RCC 7860 (cell line): ENCODE measurements around the gene RASA2.
A peak's percentile ranks its signal among the peaks of the same experiment; 100 is the strongest.
"Not testable (repeated sequence)": the region's sequence is repeated elsewhere in the genome, so short reads cannot be mapped to it uniquely, and the experiment has no call there.

Experiments used
- DNase-seq: peaks from one replicate; pipeline ENCODE4 v3.0.0-alpha.2; 2015; ENCODE audit warnings: low spot score
- FAIRE-seq: peaks from 2 replicates; lab custom pipeline; 2012; peaks lifted over from hg19 to GRCh38; lab: Jason Lieb, UNC

RASA2 gene

DNA sequence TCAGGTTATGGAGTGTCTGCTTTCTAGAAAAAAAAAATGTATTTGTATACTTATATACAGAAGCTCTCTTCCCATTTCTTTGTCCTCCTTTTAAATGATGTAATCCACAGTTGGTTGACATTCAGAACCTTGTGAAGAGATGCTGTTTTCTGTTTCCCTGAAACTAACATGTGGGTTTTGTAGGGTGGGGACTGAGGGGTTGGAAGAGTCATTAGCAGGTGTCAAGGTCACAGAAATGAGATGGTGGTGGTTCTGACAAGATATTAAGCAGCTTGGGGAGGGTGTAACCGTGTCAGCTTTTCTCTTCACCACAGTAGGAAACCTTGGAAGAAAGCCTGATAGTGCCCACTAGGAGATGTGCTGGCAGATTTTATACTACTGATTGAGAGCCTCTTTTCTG lies 2.4 kb downstream of the RASA2 start:
- no peak for DNase-seq
- FAIRE-seq, result no peak

DNA sequence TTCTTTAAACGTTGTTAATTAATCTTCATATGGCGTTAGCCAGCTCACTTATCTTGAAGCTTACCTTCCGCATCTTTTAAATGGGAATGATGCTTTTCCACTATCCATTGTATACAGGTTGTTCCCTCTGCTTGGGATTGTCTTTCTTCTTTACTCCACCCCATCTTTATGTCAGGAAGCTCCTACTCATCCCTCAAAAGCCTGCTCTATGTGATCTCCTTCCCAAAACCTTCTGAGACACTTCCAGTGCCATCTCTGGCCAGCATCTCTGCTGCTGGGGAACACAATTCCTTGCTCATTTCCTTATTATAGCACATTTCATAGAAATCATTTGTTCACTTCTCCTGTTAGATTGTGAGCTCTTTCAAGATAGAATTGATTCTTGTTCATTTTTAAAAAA lies 4.3 kb downstream of the RASA2 start:
- DNase-seq (no peak), FAIRE-seq (no peak)

DNA sequence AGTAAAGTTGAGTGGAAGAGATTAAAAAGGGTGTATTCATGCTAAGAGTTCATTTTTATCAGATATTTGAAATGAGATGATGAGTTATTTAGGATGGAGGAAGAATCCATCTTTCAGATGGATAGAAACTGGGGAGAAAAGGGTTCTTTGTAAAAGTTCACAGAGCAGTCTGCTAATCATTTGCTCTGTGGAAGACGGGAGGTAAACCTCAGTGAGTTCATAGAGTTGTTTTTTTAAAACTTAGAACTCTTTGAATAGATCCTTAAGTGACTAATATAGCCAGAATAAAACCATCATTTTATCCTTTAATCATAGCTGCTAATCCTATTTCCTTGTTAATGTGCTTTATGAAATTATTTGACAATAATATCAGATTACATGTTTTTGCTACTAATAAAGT lies 5.1 kb downstream of the RASA2 start:
- FAIRE-seq (no peak), DNase-seq (no peak)

DNA sequence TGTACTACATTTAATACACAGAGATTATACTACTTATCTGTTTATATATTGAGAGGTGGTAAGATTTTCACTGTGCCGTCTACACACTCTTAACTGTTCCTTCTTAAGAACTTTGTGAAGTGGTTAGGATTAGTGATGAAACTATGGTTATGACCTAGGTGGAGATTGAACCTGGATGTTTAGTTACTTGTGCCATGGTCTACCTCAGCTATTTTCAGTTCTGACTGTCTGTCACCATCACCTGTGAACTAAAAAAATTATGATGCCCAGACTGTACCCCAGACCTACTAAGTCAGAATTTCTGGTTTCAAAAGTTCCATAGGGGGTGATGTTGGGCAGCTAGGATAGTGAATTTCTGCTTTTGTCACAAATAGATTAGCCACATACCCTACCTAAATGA lies 6.4 kb downstream of the RASA2 start:
- FAIRE-seq, result no peak
- no peak for DNase-seq

DNA sequence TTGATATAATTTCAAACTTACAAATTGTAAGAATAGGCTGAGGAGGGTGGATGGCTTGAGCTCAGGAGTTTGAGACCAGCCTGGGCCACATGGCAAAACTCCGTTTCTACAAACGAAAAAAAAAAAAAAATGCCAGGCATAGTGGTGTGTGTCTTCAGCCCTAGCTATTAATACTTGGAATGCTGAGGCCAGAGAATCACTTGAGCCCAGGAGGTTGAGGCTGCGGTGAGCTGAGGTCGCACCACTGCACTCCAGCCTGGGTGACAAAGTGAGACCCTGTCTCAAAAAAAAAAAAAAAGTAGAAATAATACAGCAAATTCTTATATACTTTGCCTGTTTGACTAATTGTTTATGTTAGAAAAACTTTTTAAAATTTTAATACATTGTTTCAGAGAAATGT lies 10.8 kb downstream of the RASA2 start:
- not testable (repeated sequence) for FAIRE-seq, DNase-seq

DNA sequence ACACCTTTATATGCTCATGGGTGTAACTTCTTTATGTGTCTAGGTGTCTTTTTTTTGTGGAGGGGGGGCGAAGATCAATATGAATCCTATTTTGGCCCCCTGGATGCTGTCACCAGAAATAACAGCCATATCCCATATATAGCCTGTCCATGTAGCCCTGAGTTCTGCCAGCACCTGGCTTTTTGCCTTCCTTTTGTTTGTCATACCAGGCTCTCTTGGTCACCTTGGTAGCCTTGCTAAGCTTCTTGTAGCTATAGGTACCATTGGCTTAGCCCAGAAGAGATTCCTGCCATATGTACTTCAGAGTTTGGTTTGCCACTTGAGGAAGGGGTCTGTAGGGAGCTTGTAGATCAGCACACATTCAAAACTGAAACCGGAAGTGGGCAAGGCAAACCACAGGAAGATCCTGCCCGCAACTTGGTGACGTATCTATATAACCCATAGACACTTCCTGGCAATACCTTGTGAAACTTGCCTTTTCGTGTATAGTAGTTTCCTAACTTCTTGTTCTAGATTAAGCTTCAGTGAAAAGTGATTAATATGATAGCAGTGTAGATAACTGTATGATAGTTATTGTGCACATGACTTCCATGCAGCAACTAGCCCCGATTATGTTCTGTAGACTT lies 11.9 kb downstream of the RASA2 start:
- FAIRE-seq, result no peak
- no peak for DNase-seq

DNA sequence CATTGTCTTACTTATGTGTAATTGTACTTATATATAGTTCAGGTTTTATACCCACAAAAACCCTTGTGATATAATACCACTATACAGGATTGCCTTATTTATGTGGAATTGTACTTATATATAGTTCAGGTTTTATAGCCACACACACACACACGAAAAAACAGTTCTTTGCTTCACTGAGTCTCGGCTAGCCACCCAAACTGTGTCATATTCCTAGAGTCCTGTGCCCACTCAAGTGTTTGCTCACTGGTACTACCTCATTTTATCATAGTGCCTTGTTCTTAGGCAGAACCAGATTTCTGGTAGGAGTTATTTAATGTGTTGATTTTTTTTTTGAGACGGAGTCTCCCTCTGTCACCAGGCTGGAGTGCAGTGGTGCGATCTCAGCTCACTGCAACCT lies 12.5 kb downstream of the RASA2 start:
- DNase-seq (no peak), FAIRE-seq (no peak)

DNA sequence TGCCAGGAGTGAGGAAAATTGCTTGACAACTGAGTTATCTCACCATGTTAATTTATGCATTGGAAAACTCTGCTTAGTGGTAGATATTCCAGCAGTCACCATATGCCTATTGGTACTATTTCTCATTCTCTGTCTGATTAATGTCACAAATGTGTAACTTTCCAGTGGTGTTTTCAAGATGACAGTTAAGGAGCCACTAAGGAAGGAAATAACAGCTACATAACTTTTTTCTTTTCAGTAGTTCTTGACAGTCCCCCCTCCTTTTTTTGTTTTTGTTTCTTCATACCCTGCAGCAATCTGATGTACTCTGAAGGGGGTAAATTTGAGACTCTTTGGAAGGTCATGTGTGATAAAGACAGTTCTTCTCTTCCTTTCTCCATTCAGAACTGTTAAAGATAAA lies 13.1 kb downstream of the RASA2 start:
- DNase-seq (no peak), FAIRE-seq (no peak)

DNA sequence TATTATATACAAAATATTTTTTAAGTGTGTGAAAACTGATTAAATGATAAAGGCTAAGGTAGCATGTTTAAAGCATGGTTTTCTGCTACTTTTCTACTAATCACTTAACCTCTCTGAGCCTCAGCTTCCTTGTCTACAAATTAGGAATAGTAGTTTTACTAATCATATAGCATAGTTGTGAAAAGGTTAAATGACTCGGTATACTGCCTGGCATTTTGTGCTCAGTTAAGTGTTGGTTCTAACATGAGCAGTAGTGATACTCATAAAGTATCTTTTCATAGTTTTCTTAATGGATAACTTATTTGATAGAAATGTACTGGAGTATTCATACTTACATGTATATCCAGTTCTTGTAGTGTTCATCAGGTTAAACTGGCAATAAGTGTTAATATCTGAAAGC lies 13.6 kb downstream of the RASA2 start:
- no peak for DNase-seq
- no peak for FAIRE-seq

DNA sequence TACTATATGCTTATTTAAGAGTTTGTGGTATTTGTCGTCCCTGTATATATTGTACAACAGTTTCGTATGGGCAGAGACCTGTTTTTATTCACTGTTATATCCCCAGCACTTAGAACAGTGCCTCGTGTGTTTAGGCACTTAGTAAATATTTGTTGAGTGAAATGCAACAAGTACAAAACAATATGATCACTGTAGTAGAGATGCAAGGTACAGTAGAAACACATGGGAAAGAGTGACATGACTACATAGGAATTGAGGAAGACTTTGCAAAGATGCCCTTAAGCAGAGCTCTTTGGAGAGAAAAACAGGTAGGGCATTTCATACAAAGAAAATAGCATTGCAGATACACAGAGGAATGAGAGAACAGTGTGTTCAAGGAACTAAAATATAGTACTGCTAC lies 18.3 kb downstream of the RASA2 start:
- DNase-seq, result no peak
- no peak for FAIRE-seq

DNA sequence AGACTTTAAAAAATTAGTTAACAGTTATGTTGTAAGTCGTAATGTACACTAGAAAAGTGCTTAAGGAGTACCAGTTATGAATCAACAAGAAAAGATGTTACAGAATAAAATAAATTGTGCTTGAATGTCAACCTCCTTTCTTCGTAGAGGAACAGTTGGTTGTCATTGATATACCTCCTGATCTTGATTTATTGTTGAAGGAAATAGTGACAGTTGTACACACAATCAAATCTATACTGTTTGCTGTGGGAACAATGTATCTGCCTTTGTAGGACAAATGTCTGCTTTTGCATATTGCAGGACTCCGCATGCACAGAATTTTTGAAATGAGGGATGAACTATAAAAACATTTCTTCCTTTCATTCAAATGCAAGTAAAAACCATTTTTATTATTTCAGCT lies 19.2 kb downstream of the RASA2 start:
- DNase-seq (no peak), FAIRE-seq (no peak)

DNA sequence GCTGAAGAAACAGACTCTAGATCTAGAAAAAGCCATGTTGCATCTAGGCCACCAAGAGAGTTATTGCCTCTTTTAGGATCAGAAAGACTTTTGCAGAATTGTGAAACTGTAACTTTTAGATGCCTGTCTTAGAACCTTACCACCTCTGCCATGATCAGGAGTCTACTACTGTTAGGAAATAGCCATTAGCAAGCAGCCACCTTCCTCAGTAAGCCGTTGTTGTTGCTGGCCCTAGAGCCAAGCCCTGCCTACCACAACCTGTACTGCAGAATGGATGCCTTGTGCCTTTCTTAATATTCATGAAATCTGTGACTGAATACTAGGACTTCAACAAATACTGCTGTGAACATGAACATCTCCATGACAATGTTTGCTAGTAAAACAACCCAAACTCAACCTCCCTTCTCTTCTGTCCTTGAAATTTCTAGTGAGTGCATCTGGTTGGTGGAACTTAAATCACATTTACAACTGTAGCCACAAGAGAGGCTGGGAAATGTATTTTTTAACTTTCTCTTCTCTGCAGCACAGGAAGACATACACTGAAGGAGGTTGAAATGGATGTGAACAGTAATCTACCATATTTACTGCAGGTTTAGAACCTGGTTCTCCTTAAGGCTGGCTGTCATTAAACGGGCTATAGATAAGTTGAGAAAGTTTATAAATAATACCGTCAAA lies 20.7 kb downstream of the RASA2 start:
- DNase-seq (no peak), FAIRE-seq (no peak)

DNA sequence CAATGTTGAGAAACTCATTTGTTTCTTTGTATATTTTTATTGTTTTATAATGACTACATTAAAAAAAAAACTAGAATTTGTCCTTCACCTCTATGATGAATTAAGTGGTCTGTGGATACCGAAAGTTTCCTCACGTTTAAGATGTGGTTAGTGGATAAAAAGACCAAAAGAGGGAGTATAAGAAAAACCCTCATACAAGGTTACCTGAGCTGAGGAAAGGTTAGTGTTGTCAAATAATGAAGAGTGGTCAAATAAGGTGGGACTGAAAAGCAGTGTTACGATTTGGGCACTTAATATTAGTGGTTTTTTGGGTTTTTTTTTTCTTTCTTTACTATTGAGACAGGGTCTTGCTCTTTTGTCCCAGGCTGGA lies 21.2 kb downstream of the RASA2 start:
- DNase-seq (no peak), FAIRE-seq (no peak)

DNA sequence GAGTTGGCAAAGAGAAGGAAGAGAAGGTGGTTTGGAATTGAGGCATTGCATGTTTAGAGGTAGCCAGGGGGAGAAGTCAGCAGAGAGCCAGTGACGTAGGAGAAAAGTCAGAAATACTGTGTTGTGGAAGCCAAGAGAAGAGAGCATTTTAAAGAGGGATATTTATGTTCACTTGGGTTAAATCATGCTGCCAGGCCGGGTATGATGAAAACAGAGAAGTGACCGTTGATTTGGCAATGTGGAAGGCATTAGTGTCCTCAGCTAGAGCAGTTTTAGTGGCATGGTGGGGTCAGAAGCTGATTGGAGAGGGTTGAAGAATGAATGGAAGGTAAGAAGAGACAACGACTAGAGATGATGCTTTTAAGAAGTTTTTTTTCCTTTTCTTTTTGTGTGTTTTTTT lies 24.5 kb downstream of the RASA2 start:
- FAIRE-seq, result no peak
- no peak for DNase-seq

DNA sequence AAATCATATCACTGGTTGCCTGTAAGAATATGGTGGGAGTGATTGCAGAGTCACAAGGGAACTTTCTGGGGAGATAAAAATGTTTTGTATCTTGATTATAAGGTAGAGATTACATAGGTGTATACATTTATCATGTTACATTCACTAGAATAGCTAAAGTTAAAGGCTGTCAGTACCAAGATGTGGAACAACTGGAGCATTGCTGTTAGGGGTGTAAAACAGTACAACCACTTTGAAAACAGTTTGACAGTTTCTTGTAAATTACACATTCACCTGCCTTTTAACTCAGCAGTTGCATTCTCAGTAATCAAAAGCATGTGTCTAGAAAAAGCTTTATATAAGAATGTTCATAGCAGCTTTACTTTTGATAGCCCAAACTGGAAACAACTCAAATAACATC lies 27.6 kb downstream of the RASA2 start:
- DNase-seq (no peak), FAIRE-seq (no peak)

DNA sequence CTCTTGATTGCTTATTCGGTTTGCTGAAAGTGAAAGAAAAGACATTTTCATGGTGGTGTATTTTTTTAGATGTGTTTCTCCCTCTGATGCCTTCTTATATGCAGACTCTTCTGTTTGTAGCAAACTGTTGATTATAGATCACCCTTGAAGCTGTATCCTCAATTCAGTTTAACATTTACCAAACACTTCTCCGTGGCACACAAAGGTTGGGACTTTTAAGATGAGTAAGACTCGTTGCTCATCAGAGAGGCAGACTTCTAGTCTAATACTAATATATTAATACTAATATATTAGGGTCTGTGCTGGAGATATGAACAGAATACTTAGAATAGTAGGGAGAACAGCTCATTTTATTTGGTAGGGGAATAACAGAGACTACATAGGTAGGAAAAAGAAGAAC lies 32.8 kb downstream of the RASA2 start:
- FAIRE-seq (no peak), DNase-seq (no peak)

DNA sequence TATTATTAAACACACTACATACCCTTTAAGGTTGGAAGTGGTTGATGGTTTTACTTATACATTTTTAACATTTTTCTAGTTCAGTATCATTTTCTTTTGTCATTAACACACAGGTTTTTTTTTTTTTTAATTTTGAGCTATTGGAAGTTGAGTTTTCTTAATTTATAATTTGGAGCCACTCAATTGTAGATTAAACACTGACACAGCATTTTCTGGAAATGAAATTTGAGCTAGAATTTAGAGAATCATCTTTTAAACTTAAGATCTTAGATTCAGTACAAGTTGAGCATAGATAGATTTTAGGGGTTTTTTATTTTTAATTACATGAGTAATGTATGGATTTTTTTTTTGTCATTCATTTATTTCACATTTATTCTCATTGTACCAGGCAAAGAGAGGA lies 35.0 kb downstream of the RASA2 start:
- FAIRE-seq, result peak; percentile 22
- no peak for DNase-seq

DNA sequence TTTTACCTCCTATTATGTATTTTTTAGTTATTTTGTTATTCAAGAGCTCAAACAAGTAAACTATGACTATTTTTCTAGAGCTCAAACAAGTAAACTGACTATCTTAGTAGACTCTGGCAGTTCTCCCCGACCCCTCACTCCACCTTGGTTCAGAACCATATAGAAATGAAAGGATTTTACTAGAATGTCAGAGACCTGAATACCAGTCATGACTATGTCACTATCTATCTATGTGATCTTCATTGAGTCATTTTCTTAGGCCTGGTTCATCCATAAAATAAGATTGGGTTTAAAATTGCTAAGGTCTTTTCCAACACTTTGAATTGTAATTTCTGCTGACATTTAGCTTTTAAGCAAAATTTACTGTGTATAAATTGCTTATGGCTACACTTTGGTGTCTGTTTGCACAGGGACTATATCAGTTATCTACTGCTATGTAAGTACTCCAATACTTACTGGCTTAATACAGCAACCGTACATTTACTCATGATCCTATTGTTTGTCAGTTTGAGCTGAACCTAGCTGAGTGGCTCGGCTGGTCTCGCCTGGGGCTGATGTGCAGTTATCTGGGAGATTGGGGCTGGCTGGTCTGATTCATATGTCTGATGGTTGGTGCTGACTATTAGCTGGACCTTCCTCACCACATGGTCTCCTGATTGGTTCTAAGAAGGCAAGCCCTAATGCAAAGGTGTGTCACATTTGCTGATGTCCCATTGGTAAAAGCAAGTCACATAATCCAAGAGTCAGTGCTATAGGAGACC lies 37.0 kb downstream of the RASA2 start:
- DNase-seq (no peak), FAIRE-seq (no peak)

DNA sequence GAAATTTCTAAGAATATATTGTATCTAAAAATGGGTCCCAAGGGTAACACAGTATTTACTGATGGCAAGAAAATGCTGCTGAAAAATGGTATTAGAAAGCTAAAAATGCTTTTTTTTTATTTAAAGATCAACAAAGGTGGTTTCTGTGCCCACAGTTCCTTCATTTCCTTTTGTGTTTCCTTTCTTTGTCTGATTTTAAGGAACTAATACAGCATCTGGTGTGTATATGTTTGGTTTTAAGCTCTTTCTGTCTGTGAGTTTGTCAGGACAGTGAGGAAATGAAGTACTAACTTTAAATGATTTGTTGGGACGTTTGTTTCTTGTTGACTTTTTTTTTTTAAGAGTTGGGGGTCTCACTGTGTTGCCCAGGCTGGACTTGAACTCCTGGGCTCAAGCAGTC lies 38.2 kb downstream of the RASA2 start:
- no peak for FAIRE-seq
- DNase-seq, result no peak

DNA sequence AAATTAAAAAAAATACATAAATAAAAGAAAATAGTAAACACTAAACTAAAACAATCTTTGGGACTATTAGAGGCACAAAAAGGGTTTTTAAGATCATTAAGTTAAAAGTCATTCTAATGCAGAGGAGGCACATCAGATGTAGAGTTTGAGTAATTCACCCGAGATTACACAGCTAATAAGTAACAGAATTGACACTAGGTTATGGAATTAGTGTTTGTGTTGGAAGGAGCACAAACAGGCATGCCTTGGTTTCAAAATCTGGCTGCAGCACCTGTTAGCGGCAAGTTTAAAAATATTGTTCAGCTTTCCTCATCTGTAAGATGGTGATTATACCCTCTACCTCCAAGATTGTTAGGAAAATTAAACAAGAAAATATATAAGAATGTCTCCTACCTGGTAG lies 39.0 kb downstream of the RASA2 start:
- no peak for DNase-seq
- FAIRE-seq, result no peak

DNA sequence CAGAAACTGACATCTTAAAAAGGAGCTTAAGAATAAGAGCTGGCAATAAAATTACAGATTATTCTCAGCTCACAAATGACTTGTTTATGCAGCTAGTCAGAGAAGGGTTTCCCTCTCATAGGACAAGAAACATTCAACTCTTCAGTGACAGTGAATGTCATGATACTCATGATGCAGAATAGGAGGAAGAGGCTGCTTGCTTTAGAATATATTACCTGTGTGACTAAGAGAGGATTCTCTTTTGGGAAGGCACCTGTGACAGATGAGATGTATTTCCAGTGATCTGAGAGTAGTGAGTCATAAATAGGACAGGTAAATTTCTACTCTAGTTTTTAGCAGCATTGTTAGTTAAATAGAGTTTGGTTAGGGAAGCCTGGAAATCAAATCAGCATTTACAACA lies 39.9 kb downstream of the RASA2 start:
- FAIRE-seq (no peak), DNase-seq (no peak)

DNA sequence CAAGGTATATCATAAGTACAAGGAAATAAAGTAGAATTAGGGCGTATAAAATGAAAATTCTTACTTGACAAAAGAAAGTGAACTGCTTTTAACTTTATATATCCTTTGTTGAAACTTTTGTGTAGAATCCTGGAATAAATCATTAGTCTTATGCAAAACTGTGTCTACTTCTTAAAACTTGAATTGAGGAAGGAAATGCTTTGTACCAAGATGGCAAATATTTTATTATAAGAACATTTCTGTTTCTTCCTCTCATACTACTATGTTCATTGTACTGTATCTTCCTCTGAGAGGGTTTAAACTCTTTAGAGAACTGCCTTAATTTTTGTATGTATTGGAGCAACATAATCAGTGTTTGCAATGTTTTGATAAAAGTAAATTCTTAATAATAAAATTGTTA lies 42.0 kb downstream of the RASA2 start:
- no peak for DNase-seq
- no peak for FAIRE-seq
